Lower leg skin (tissue), 4 donors: Measurements from ENCODE around the gene FAM13A. TPM values are rescaled to one million over a fixed set of nuclear protein-coding genes. Genes with fewer than 3 reads are reported as not detected.

Experiments
- DNase-seq, 2 donors: peaks; one replicate each; pipeline ENCODE4 v3.0.0-alpha.2; 2019; ENCODE audit warnings: low spot score in 2 of 2
- H3K4me3 ChIP-seq: fragments of 200-600 bp; sonication (generic); 2 replicates; pipeline ENCODE4 v1.5.1; 2017; ENCODE audit warnings: mild to moderate bottlenecking, low read depth; ENCODE audit not compliant: poor library complexity, severe bottlenecking
- POLR2A ChIP-seq, 2 donors: fragments of 450-650 bp; IDR thresholded peaks; one replicate each; pipeline ENCODE4 v1.6.1; 2016 to 2017; ENCODE audit warnings: antibody characterized with exemption in 2 of 2, mild to moderate bottlenecking in 1 of 2, moderate library complexity in 1 of 2
- WGBS, 2 donors: methylation state at CpG; one replicate each; pipeline ENCODE4 v1.1.5; 2018; 5-methylcytosine and 5-hydroxymethylcytosine counted together
- intact Hi-C: fragments of 100-400 bp; cut with DNase I; formaldehyde crosslinking; loops from one replicate; pipeline ENCODE4 v1.15.0; 2023; ENCODE audit warnings: low total_unique reads
- total RNA-seq, 4 donors: library from RNA; depleted of rRNA; stranded (reverse); fragments of >200 nt; gene quantifications; one replicate each; pipeline ENCODE4 v1.1.0, GENCODE V29; 2016
- TF ChIP-seq, protein P1 (sequence below), 3 donors: fragments of 450-650 bp; IDR thresholded peaks; one replicate each; pipeline ENCODE4 v1.5.1; 2016; ENCODE audit warnings: antibody characterized with exemption in 3 of 3, mild to moderate bottlenecking in 3 of 3, moderate library complexity in 2 of 3

The FAM13A gene
- total RNA-seq: 100 to 1,000 TPM in 2 of 4 donors, 10 to 100 TPM in 2; 50.0 to 303 (median 114) TPM

- intact Hi-C loops: no loop called here
- TF ChIP-seq POLR2A (IDR thresholded peaks at IDR 0.05): no peak
- TF ChIP-seq, protein P1, sequence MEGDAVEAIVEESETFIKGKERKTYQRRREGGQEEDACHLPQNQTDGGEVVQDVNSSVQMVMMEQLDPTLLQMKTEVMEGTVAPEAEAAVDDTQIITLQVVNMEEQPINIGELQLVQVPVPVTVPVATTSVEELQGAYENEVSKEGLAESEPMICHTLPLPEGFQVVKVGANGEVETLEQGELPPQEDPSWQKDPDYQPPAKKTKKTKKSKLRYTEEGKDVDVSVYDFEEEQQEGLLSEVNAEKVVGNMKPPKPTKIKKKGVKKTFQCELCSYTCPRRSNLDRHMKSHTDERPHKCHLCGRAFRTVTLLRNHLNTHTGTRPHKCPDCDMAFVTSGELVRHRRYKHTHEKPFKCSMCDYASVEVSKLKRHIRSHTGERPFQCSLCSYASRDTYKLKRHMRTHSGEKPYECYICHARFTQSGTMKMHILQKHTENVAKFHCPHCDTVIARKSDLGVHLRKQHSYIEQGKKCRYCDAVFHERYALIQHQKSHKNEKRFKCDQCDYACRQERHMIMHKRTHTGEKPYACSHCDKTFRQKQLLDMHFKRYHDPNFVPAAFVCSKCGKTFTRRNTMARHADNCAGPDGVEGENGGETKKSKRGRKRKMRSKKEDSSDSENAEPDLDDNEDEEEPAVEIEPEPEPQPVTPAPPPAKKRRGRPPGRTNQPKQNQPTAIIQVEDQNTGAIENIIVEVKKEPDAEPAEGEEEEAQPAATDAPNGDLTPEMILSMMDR (IDR thresholded peaks at IDR 0.05): no peak
- peak; percentile 91 to 94 for DNase-seq
- WGBS, 2 donors: 6 to 7% methylated on average over 9 of the region's 9 CpGs
- H3K4me3 ChIP-seq: peak within 1 kb of the TSS; percentile 15
These were observed at the start of gene FAM13A for GRCh38 chr4:89056953-89057398. Gene FAM13A (minus strand): TSS chr4:89057185. CDS start chr4:89056964, 221 bp downstream.

DNA sequence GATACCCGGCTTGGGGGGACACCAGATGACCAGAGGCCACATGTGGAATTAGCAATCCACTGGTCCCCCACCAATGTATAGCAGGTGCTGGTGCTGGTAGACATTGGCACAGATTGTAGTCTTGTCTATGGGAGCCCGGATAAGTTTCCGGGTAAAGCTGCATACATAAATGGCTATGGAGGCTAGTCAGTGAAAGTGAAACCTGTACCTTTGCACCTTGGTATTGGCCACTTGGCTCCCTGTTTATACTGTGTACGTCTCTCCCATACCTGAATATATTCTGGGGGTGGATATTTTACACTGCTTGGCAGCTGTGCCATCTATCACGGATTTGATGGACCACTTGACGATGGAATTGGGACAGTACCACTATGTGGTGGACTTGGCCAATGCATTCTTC, 48.7 kb upstream of the FAM13A start:
- no peak for DNase-seq
- TF ChIP-seq, protein P1 (IDR thresholded peaks at IDR 0.05): no peak
- no peak for TF ChIP-seq POLR2A (IDR thresholded peaks at IDR 0.05)
- WGBS, 2 donors: 93 to 95% methylated on average over 6 of the region's 6 CpGs
- no peak overlapping the region for H3K4me3 ChIP-seq
- intact Hi-C loops: no loop called here

- intact Hi-C loops: no loop called here
- H3K4me3 ChIP-seq: no peak overlapping the region
- 87 to 89% methylated on average over 11 of the region's 11 CpGs for WGBS, 2 donors
- TF ChIP-seq, protein P1 (IDR thresholded peaks at IDR 0.05): no peak
- no peak for TF ChIP-seq POLR2A (IDR thresholded peaks at IDR 0.05)
- no peak for DNase-seq
These were observed 44.5 kb upstream of the FAM13A start for GRCh38 chr4:89101256-89102161.

DNA sequence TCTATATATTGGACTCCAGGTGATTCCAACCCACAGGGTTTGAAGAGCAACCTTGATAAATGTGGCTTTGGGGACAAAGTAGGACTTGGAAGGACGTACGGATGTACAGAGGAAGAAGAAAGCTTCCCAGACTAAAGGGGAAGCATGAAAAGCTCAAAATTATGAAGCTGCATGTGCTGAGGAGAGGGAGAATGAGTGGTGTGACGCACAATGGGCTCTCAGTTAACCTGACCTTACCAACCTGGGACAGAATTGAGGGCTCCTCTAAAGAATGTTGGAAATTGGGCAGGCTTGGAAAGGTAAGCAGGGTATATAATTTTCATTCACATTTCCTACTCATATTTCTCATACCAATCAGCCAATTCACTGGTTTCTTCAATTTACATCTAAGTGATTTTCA, 43.9 kb upstream of the FAM13A start:
- H3K4me3 ChIP-seq: no peak overlapping the region
- no peak for DNase-seq
- intact Hi-C loops: no loop called here
- 76 to 82% methylated on average over 3 of the region's 3 CpGs for WGBS, 2 donors
- TF ChIP-seq POLR2A (IDR thresholded peaks at IDR 0.05): no peak
- TF ChIP-seq, protein P1 (IDR thresholded peaks at IDR 0.05): no peak

- intact Hi-C loops: no loop called here
- H3K4me3 ChIP-seq: no peak overlapping the region
- no peak for TF ChIP-seq POLR2A (IDR thresholded peaks at IDR 0.05)
- TF ChIP-seq, protein P1 (IDR thresholded peaks at IDR 0.05): no peak
- DNase-seq: no peak
- 100% methylated on average over 1 of the region's 1 CpG for WGBS, 2 donors
These were observed 42.5 kb upstream of the FAM13A start for GRCh38 chr4:89099471-89099870.
